8988T (cell line): ENCODE measurements around the gene PDZD8.
A peak's percentile ranks its signal among the peaks of the same experiment; 100 is the strongest.

ENCODE experiments used
- DNase-seq: peaks from one replicate; pipeline ENCODE4 v3.0.0; 2011

PDZD8 gene

DNA sequence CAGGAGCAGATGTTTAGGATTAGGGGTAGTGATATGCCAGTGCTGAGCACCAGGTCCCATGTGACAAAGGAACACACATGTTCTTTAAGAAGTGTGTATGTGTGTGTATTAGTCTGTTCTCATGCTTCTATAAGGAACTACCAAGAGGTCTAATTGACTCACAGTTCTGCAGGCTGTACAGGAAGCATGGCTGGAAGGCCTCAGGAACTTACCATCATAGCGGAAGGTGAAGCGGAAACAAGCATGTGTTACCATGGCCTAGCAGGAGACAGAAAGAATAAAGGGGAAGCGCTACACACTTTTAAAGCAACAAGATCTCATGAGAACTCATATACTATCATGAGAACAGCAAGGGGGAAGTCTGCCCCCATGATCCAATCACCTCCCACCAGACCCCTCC is 22.8 kb upstream of the PDZD8 start:
- no peak for DNase-seq

DNA sequence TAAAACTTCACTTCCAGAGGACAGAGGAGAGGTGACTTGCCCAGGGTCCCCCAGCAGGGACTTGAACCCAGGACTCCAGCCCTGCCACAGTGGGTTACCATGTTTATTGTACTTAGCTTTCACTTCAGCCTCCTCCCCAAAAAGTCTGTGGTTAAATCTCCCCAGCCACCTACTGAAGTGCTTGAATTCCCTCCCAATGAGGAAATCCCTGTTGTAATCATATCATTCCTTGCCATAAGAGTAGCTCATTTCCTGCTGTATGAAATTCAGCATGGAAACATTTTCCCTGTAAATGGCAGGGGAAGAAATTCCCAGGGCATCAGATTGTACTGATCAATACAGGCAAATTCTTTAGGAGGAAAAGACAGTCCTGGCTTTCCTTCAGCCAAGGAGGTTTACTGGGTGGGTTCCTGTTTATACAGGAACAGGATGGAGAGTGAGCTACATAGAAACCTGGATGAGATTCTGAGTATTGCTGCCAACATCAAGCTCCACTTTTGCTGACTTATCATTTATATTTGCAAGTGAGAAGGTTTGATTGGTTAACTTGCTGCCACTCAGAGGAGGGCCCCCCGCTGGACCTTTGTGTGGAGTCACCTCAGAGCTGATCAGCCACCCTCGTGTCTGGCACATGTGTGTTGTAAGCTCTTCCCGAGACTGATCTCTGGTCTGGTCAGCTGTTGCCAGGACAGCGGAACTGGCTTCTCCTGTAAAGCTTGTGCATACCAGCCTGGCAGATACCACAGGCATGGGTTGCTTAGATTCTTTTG is 16.4 kb upstream of the PDZD8 start:
- no peak for DNase-seq

DNA sequence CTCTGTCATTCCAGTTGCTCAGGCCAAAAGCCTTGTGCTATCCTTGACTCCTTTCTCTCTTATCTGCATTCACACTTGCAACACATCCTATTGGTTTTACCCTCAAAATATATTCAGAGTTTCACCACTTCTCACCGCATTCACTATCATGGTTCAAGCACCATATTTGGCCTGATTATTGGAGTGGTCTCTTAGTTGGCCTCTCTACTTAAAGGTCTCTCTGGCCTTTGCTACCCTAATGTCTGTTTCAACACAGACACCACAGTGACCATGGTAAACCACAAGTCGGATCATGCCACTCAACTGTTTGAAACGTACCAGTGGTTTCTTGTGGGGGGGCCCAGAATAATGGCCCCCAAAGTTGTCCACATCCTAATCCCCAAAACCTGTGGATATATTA is 15.2 kb upstream of the PDZD8 start:
- no peak for DNase-seq

DNA sequence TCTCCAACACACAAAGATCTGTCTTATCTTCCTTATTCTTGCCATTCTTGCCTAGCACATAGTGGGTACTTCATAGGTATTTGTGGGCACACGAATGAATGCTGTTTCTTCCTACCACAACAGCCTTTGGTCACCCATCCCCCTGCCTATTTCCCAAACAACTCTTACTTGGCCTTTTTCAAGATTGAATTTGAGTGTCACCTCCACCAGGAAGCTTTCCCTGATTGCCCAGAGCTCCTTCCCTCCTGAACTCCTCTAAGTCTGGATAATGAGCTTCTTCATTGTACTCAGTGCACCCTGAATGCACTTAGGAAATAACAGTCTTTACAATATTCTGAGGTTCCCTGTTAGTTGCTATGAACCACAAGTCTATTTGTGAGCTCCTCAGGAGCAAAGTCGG is 11.6 kb upstream of the PDZD8 start:
- DNase-seq = no peak

DNA sequence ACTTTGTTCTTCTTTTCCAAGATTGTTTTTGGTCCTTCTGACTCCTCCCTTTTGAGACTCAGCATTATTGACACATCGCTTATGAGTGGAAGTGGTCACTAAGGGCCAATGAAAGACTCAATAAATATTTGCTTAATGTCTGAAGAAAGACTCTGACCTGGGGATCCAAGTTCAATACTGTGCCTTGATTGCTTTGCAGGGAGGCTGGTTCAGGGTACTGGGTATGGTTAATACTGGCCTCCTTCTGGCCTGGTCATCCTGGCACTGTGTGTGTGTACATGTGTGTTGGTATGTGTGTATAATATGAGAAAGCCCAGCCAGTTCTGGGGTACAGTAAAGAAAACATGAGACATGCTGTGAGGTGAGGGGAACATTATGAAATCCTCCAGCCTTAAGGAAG is 7.6 kb upstream of the PDZD8 start:
- no peak for DNase-seq

DNA sequence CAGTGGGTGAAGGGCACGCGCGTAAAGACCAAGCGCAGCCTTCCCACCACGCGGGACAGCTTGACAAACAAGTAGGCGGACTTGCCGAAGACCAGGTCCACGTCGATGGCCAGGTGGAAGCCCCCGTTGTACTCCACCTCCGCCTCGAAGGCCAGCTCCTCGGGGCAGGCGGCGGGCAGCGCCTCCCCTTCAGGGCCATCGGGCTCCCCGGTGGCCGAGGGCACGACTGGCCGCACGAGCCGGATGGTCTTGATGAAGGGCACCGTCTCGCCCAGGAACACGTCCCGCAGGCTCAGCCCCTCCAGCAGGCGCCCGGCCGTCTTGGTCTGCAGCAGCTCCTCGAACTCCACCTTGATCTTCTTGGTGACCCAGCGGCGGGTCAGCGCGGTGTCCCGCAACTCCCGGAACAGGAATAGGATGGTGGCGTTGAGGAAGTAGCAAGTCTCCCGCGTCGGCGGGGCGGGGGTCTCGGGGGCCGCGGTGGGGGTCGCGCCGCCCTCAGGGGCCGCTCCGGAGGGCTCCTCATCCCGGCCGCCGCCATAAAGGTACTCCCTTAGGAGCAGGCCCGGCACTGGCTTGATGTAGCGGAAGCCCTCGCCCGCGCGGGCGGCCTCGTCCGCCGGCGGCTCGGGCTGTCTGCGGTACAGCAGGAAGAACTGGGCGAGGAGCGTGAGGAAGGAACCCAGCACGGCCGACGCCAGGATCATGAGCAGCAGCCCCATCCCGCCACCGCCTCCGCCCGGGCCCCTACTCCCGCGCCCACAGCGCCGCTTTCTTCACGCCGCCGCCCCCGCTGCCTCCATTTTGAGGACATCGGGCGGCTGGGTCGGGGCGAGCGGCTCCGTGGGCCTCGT is 507 bp downstream of the PDZD8 start:
- peak; percentile 32 for DNase-seq

DNA sequence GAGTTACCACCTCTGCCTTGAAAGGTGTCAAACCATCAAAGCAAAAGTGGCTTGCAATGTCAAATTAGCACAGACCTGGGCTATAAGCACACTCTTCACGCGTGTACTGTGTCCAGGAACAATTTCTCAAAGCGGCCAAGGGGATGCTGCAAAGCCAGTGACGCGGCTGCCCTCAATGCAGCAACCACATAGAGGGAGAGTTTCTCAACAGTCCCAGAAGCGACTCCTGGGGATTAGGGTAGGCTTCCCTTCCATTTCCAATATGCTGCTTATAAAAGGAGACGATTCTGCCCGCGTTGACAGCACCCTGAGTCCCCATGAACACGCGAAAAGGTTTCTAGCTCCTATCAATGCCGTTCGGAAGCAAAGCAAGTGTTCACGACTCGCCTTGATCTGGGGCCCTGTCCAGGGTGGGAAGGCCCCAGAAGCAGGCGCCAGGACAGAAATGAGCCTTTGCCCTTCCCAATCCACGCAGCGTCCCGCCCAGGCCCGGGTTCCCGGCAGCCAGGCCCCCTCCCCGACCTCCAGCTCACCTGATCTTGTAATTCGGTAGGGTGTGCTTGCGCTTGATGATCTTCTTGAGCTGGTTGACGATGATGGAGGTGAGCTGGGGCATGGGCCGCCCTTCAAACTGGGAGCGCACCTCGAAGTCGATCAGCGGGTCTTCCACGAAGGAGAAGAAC is 1.3 kb downstream of the PDZD8 start:
- DNase-seq = peak; percentile 22

DNA sequence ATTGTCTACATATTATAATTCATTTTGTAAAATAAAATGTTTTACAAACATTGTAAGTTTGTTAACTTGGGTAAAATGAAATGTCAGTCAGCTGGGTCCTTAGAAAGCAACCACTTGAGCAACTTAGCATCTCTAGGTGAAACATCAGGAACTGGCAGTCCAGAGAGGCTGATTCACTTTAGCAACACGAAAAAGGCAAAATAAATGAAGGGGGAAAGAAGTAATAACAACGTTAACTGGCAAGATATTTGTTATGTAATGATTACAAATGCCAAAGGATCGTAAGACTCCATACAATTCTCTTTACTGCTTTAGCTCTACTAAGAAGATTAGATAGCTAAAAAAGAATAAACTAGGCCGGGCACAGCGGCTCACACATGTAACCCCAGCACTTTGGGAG is 5.0 kb downstream of the PDZD8 start:
- DNase-seq = no peak

DNA sequence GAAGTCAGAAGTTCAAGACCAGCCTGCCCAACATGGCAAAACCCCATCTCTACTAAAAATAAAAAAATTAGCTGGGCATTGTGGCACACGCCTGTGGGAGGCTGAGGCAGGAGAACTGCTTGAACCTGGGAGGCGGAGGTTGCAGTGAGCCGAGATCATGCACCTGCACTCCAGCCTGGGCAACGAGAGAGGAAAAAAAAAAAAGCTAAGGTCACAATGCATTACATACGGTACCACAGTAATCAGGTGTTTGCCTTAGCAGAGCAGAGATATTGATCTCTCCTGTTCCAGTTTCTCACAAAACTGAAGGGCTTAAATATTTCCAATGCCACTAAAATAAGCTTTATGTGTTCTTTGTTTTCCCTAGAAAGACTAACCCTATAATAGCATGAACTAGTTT is 7.5 kb downstream of the PDZD8 start:
- DNase-seq = no peak

DNA sequence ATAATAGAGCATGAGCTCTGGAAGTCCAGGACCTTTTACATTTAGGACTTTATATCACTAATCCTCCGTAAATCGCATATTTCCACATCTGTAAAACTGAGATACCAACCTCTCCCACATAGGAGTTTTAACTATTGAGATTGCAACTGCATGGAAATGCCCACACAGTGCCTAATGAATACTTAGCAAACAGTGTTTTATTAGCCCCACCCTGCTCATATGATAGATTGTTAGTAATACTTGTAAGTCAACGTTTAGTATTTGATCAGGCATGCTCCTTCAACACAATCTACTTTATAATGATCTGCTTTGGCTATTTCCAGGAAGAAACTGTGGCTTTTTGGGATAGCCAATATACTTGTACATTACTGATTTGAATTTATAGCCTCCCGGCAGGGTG is 8.5 kb downstream of the PDZD8 start:
- DNase-seq = no peak

DNA sequence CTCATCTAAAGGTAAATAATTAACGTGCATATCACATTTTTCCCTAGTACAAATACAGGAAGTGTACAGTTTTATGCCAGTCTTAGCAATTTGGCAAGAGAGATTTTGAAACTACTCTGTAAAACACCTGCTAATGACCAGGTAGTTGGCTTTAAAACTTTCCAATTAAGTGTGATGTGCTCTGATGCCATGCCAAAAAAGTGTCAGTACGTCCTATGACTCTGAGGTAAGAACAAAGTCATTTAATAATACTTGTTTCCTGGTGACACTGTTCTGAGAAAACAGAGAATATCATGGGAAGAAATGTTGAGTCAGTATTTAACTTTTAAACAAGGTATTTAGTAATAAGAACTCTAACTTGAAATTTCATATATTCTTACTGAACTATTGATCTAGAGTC is 9.6 kb downstream of the PDZD8 start:
- DNase-seq = no peak

DNA sequence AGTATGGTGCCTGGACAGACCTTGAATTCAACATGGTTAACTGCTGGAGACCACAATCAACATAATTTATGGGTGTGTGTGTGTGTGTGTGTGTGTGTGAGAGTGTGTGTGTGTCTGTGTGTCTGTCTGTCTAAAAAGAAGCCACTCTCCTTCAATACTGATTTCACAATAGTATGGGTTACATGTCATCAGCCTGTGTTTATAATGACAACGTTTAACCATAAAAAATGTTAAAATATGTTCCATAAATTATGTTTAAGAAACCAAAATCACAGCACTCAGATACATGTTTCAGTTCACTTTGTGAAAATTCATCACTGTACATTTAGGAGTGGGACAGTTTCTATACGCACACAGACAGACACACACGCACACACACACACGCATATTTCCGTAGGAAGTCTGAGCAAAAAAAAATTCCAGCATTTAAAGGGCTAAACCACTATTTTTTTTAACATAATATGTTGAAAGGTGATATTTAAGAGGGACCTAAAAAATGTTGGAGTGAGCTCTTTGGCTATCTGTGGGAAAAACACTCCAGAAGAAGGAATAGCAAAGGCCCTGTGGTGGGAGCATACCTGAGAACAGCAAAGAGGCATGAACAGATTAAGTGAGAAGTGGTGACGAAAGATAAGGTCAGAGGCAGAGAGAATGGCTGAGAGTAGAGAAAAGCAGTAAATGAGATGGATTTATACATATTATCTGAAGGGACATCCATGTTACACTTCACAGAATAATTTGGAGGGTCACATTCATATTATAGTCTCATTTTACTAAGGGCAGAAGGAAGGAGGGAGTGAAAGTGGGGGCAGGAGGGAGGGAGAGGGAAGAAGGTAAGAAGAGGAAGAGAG is 10.9 kb downstream of the PDZD8 start:
- no peak for DNase-seq

DNA sequence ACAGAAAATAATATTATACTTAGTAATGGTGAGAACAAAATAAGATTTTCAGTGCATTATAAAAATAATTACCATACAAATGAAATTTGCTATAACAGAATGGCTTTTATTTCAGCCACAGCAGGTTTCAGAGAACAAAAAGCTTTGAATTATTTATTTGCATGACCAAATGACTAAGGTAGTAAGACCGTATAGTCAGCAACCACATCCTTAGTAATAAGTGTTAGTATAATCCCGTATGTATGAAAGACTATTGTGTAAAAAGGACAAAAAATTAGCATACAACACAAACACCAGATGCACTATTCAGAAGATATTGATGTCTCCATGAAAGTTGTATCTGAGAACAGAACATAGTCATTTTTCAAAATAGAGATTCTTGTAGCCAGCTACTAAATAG is 12.2 kb downstream of the PDZD8 start:
- DNase-seq = no peak

DNA sequence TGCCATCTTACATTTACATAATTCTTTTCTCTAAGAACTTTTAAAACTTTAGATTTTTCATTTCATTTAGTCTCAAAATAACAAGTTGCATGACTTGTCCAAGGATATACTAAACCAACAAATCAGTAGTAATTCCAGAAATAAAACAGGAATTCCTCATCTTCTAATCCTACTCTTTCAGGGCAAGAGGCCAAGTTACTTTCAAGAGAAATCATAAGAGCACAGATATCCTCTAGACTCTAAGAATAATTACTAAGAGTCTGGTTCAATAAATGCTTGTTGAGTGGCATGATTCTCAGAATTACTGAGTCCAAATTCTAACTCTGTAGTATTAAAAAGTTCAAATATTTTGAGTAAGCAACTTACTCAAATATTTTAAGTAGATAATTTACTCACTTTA is 12.9 kb downstream of the PDZD8 start:
- DNase-seq = no peak

DNA sequence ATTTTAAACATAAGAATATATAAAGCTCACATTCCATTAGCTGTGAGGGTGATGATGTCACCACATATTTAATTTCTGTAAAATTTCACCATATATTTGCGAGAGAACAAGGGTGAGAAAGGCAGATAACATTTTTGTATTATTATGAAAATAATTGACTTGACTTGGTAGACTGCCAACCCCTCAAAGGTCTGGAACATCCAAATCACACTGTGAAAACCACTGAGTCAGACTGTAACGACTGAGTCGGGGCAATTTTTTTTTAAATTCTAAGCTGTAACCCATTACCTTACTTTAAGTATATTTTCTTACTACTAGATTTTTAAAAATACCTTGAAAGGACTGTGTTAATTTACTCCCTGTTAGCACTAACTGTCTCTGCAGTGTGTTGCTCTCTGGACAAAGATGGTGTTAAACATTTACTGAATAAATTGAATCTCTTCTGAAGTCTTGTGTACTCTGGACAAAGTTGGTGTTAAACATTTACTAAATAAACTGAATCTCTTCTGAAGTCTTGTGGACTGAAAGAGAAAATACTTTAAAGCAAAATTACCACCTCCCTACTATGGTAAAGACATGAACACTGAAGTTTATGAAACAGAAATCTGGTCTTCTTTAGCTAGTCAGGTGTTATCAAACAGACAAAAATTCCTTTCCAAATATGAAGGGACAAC is 14.1 kb downstream of the PDZD8 start:
- DNase-seq = no peak

DNA sequence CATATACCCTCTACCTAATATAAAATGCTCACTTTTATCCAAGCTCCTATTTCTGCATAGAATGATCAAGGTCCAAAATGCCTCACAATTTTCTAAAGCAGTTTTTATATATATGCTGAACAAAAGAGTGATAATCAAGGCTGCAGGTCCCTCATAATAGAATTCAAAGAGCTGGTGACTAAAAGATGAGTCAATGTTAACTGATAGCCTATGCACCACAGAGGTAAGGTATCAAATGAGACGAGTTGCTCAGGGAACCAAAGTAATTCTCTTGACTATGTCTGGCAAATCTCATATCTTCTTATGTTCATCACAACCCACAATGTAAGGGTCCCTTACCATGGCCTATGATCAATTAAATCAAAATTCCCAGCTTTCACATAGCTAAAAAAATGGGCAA is 15.2 kb downstream of the PDZD8 start:
- DNase-seq = no peak

DNA sequence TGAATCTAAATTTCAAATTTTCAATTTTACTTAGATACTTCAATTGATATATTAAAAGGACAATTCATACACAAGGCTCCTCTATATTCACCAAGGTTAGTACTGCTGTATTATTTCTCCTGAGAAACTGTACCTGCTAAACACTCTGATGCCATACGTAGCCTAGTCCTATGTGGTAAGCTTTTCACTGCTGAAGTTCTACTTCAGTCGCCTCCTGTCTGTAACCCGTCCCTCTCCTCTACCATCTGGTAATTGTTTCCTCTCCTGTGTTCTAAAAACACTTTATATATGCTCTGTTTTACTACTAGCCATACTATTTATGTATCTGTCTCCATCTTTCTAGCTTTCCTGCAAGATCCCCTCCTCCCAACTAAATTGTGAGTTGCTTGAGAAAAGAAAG is 20.2 kb downstream of the PDZD8 start:
- DNase-seq = no peak

DNA sequence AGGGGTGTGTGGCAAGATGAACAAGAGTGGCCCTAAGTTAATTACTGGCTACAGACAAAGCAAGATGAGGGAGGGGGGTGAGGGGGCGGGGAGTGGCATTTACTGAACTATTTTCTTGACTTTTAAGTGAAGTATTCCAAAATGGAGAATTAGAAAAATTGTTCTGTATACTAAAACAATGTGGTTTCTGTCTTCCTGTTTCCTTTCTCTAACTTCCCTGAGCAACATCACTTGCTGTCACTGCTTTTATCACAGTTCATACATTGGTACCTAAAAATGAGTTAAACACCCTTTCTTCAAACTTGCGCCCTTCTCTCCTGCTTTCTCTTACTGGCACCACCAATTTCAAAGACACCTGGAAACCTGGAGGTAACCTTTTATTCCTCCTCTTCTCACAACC is 21.6 kb downstream of the PDZD8 start:
- no peak for DNase-seq

DNA sequence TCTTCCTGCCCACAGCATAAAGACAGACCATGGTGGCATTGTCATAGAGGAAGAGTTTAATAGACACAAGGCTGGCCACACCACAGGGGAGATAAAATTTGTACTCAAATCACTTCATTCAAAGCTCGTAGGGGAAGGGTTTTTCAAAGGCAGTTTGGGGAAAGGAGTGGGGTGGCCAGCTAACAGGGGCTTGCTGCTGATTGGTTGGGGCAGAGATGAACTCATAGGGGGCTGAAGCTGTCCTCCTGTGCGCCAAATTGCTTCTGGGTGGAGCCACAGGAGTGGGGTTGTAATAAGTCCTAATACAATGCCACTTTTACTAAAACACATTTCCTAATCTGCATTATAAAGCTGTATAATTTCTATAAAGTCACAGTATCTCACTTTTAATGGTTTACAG is 22.5 kb downstream of the PDZD8 start:
- no peak for DNase-seq

DNA sequence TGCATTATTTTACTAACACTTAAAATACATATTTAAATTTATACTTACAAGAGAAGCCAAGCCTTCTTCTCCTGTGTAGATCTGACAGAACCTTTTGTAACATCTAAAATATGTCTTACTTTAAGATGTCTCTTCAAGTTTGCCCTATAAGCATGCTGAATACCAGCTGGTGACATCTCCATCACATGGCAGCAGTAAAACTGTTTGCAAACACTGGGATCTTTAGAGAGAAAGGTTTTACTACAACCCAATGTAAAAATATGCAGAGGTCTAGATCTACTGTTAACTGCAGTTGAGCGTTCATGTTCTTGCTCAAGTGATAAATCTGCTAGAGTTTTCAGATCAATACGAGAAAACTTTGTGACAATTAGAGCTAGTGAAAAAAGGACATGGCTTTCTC is 23.2 kb downstream of the PDZD8 start:
- no peak for DNase-seq

DNA sequence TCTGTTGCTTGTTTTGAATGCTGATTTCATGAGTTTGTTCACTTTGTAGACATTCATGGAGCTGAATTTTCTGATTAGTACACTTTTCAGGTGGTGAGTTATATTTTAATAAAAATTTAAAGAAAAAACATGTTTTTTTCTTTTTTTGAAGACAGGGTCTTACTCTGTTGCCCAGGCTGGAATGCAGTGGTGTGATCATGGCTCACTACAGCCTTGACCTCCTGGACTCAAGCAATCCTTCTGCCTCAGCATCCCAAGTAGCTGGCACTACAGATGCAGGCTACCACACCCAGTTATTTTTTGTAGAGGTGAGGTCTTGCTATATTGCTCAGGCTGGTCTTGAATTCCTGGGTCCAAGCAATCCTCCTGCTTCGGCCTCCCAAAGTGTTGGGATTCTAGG is 23.7 kb downstream of the PDZD8 start:
- no peak for DNase-seq

DNA sequence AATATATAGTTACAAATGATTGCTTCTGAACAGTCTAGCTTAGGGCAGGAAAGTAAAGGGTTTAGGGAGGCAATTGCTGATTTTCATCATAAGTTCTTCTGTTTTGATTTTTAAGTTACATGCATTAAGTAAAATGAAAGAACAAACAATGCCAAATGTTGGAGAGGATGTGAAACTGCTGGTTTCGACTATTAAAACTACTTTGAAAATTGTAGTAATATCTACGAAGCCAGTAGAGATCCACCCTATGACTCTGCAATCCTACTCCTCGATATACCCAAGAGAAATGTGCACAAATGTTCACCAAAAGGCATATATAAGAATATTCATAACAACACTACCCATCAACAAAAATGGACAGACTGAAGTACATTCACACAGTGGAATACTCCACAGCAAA is 24.3 kb downstream of the PDZD8 start:
- DNase-seq = no peak
